ENCODE data around the gene RPL31. TPM values are rescaled to one million over a fixed set of nuclear protein-coding genes. Genes with fewer than 3 reads are reported as not detected.

Gene RPL31
- total and polyA plus RNA-seq, 9 of the 15 experiments (the other 6 are each of a cell fraction or from before 2014, with no cell fraction given) = 1,176 to 6,037 (median 2,997) TPM

DNA sequence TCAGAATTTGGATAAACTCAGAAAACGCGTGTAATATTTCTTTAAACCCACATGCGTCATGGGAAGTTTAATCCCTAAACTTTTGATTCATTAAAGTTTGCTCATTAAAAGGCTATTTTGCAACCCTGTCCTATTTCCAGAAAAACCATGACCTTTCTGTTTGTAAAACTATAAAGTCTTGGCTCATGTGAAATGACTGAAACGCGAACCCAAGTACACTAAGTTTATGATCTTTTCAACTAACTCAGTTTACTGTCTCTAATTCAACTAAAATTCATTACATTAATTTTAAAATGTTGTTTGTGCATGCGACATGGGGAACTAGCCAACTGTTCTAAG, 3.9 kb upstream of the RPL31 start:
- H3K27ac ChIP-seq (ENCODE audit: extremely low read depth, low read depth, low read length) = no peak overlapping the region
- 11% methylated on average over 6 of the region's 6 CpGs for WGBS (ENCODE audit: insufficient coverage, low coverage, missing lambda C conversion rate)
- no peaks in the 10 kb centered on the region for H4K20me1 ChIP-seq (replicated peaks; ENCODE audit: control insufficient read depth, insufficient read depth, low read length)
- in situ Hi-C loops (cut with MboI) (loop anchor here (10.0 kb wide), 1 partner anchor 383 kb away; no protein-coding TSS in a partner anchor), intact Hi-C loops (cut with micrococcal nuclease) (no loop called here)
- CTCF ChIA-PET (ENCODE audit: low intra/inter-chr PET ratio) = no interaction called here
- peaks cover 6 to 9% of the 10 kb centered on the region in 2 experiments; a peak in 3 of 5 replicates for H3K4me1 ChIP-seq (replicated peaks in 1 of 2; ENCODE audit: control insufficient read depth in 2 of 2, insufficient read depth in 2 of 2, low read length in 2 of 2)
- no peak for TF ChIP-seq SOX6 (IDR thresholded peaks at IDR 0.05)
- no peak for TF ChIP-seq SNRNP70 (optimal IDR thresholded peaks at IDR 0.05; ENCODE audit: low read depth, low read length)
- TF ChIP-seq ZNF583 (CRISPR knock-in tag; IDR thresholded peaks at IDR 0.05) = no peak
- TF ChIP-seq RHOXF2B (CRISPR knock-in tag; conservative IDR thresholded peaks at IDR 0.05) = no peak
- TF ChIP-seq GTF2B (IDR thresholded peaks at IDR 0.05; ENCODE audit: extremely low read depth, insufficient read length) = no peak
- TF ChIP-seq NFYB (IDR thresholded peaks at IDR 0.05; ENCODE audit: extremely low read depth, insufficient read length) = no peak
- TF ChIP-seq SMAD3 (CRISPR knock-in tag; conservative IDR thresholded peaks at IDR 0.05) = no peak
- TF ChIP-seq ZNF766 (CRISPR knock-in tag; conservative IDR thresholded peaks at IDR 0.05) = no peak
- TF ChIP-seq ZKSCAN3 (CRISPR knock-in tag; IDR thresholded peaks at IDR 0.05) = no peak
- no peak for TF ChIP-seq PRMT5 (CRISPR knock-in tag; IDR thresholded peaks at IDR 0.05)
- no peak for TF ChIP-seq KLF16 (IDR thresholded peaks at IDR 0.05)
- no peak for TF ChIP-seq MNT (conservative IDR thresholded peaks at IDR 0.05)
- H3K27me3 ChIP-seq (ENCODE audit: control insufficient read depth in 2 of 2, insufficient read depth in 2 of 2, low read length in 2 of 2) = peaks cover 10 to 30% of the 10 kb centered on the region in 2 experiments; a peak in 4 of 5 replicates
- no peak overlapping the region for H3K4me3 ChIP-seq
- no peaks in the 10 kb centered on the region for H3K9me1 ChIP-seq (ENCODE audit: control insufficient read depth, insufficient read depth, low read length)
- DNase-seq (ENCODE audit: extremely low read depth in 1 of 4, low spot score in 3 of 4) (no peak), FAIRE-seq (no peak), ATAC-seq (no peak)
- BruUV-seq (replicated peaks) = no TSS peak
- no peaks in the 10 kb centered on the region for H3K9me3 ChIP-seq (replicated peaks; ENCODE audit: control insufficient read depth, insufficient read depth, low read depth, low read length)
- H3K9ac ChIP-seq (ENCODE audit: insufficient read depth in 1 of 2, low read depth in 2 of 2, low read length in 2 of 2) = no peak overlapping the region
- POLR2A ChIA-PET = no interaction called here
- peaks cover 8% of the 10 kb centered on the region for H3K36me3 ChIP-seq (ENCODE audit: control insufficient read depth, insufficient read depth, low read length)
- H3K79me2 ChIP-seq (ENCODE audit: control insufficient read depth, insufficient read depth, low read length) = peaks cover 12% of the 10 kb centered on the region
- no peak overlapping the region for H2AFZ ChIP-seq (ENCODE audit: low read depth, low read length)
- H3K4me2 ChIP-seq (ENCODE audit: insufficient read depth, low read length) = no peak overlapping the region
